ENCODE measurements around the gene BBX.

GRCh38 chr3:107669669-107670068 lies 146.9 kb downstream of the BBX start:
- TF ChIP-seq EZH2phosphoT487 (IDR thresholded peaks at IDR 0.05; ENCODE audit: insufficient read depth, low read depth) (no peak), EZH2 (IDR thresholded peaks at IDR 0.05; ENCODE audit: insufficient read depth, poor library complexity, severe bottlenecking) (no peak)

Data from GM23248 (cell line).